ENCODE results near the gene NEBL.

NEBL gene

DNA sequence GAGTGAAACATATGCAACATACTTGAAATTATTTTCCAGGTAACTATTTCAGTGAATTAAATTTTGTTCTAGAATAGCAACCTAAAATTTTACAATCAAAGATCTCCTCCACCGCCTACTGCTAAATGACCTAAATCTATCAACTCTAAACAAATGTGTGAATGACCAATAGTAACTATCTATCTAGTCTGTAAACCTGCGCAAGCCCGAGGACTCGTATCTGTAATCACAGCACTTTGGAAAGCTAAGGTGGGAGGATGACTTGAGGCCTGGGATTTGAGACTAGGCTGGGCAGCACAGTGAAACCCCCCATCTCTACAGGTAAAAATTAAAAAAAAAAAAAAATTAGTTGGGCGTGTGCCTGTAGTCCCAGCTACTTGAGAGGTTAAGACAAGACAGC is 83.0 kb downstream of the NEBL start:
- H3K9ac ChIP-seq (ENCODE audit: low read length), result no peak overlapping the region
- H3K36me3 ChIP-seq (ENCODE audit: control insufficient read depth, insufficient read depth, low read length), result no peaks in the 10 kb centered on the region
- H3K27me3 ChIP-seq (ENCODE audit: control insufficient read depth, insufficient read depth, low read length), result no peaks in the 10 kb centered on the region
- H3K4me3 ChIP-seq (ENCODE audit: low read length), result no peak overlapping the region
- H3K9me3 ChIP-seq (ENCODE audit: control insufficient read depth, low read length), result no peaks in the 10 kb centered on the region
- no peaks in the 10 kb centered on the region for H3K4me1 ChIP-seq (ENCODE audit: control insufficient read depth, insufficient read depth, low read length)

DNA sequence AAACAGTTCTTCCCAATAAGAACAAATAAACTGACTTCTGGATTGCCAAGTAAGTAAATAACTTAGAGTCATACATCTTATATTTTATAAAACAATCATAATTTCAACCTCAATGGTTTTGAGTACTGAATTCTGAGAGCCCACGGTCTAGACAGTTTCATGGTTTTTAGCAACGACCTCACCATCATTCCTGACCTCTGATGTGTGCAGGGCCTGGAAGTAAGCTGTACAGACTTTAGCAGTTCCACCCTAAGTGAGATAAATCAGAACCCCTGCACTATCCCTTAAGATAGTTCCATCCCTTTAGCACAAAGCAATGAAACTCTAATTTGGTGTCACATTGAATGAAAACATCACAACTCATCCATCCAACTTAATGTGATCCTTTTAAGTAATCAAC is 86.0 kb downstream of the NEBL start:
- H3K4me1 ChIP-seq (ENCODE audit: control insufficient read depth, insufficient read depth, low read length), result no peaks in the 10 kb centered on the region
- H3K36me3 ChIP-seq (ENCODE audit: control insufficient read depth, insufficient read depth, low read length), result no peaks in the 10 kb centered on the region
- H3K27me3 ChIP-seq (ENCODE audit: control insufficient read depth, insufficient read depth, low read length), result no peaks in the 10 kb centered on the region
- no peak overlapping the region for H3K4me3 ChIP-seq (ENCODE audit: low read length)
- no peak overlapping the region for H3K9ac ChIP-seq (ENCODE audit: low read length)
- no peaks in the 10 kb centered on the region for H3K9me3 ChIP-seq (ENCODE audit: control insufficient read depth, low read length)

DNA sequence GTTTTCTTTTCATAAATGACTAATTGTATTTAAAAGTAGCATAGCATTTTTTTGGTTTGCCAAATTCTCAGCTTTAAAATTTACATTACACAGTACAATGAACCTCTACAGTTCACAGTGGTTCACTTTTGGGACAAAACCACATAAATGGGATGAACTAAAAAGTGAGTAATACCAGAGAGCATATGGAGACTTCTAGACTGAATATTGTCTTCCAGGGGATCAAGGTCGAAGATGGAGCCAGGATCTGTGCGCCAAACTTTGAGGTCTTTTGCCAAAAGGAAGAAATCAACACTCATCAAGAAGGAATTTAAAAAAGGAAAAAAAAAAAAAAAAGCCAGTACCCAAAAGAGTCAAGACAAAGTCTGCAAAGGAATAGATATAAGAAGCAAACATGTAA is 87.5 kb downstream of the NEBL start:
- Histone ChIP-seq H3K9me3 (ENCODE audit: control insufficient read depth, low read length) (no peaks in the 10 kb centered on the region), H3K4me1 (ENCODE audit: control insufficient read depth, insufficient read depth, low read length) (no peaks in the 10 kb centered on the region), H3K36me3 (ENCODE audit: control insufficient read depth, insufficient read depth, low read length) (no peaks in the 10 kb centered on the region), H3K9ac (ENCODE audit: low read length) (no peak overlapping the region), H3K27me3 (ENCODE audit: control insufficient read depth, insufficient read depth, low read length) (no peaks in the 10 kb centered on the region), H3K4me3 (ENCODE audit: low read length) (no peak overlapping the region)

DNA sequence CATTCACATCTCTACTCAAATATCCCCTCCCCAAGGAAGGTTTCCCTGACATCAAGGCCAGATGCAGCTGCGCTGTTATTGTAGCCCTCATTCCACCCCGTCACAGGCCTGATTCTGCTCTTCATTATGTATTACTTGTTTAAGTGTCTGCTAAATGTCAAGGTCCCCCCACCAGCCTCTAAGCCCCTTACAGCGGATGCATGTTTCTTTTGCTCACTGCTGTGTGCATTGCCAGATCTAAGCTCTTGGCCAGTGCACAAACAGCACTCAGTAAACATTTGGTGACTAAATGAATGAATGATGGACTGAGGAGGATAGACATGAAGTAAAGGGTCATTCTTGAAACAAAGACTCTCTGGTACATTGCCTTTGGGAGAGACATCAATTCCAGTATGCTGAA is 90.6 kb downstream of the NEBL start:
- H3K9me3 ChIP-seq (ENCODE audit: control insufficient read depth, low read length), result no peaks in the 10 kb centered on the region
- no peaks in the 10 kb centered on the region for H3K27me3 ChIP-seq (ENCODE audit: control insufficient read depth, insufficient read depth, low read length)
- no peak overlapping the region for H3K4me3 ChIP-seq (ENCODE audit: low read length)
- H3K9ac ChIP-seq (ENCODE audit: low read length), result no peak overlapping the region
- no peaks in the 10 kb centered on the region for H3K4me1 ChIP-seq (ENCODE audit: control insufficient read depth, insufficient read depth, low read length)
- no peaks in the 10 kb centered on the region for H3K36me3 ChIP-seq (ENCODE audit: control insufficient read depth, insufficient read depth, low read length)

DNA sequence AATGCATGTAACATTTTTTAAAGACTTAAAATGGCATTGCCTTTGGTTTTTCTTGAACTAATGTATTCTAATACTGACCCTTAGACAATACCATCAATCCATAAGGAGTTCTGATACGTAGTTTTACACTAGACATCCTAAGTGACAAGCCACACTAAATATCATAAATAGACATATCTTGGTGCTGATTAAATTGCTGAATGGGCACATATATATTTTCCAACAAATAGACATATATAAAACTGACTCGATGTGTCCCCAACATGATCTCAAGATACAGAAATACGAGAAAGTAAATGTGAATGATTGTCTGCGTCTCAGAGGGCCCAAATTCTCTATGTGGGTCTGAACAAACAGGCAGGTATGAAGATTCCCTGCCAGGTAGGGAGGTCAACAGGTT is 99.8 kb downstream of the NEBL start:
- H3K9ac ChIP-seq (ENCODE audit: low read length), result no peak overlapping the region
- no peak overlapping the region for H3K4me3 ChIP-seq (ENCODE audit: low read length)
- no peaks in the 10 kb centered on the region for H3K27me3 ChIP-seq (ENCODE audit: control insufficient read depth, insufficient read depth, low read length)
- no peaks in the 10 kb centered on the region for H3K36me3 ChIP-seq (ENCODE audit: control insufficient read depth, insufficient read depth, low read length)
- H3K4me1 ChIP-seq (ENCODE audit: control insufficient read depth, insufficient read depth, low read length), result no peaks in the 10 kb centered on the region
- H3K9me3 ChIP-seq (ENCODE audit: control insufficient read depth, low read length), result no peaks in the 10 kb centered on the region

DNA sequence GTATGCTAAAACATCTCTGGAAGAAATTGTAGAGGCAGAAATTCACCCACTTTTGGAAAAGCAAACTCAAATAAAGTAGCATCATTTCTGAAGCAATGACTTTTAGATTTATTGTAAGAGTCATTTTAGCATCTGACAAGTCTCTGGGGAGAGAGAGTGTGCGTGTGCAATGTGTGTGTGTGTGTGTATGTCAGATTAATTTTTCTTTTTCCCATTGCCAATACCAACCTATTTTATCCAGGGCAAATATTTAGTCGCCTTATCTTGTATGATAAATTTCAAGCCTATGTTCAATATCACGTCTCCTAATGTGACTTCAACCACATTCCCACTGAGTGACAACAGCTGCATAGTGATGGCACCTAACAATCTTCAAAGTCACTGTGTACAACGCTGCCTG is 101.7 kb downstream of the NEBL start:
- H3K36me3 ChIP-seq (ENCODE audit: control insufficient read depth, insufficient read depth, low read length), result no peaks in the 10 kb centered on the region
- H3K4me1 ChIP-seq (ENCODE audit: control insufficient read depth, insufficient read depth, low read length), result no peaks in the 10 kb centered on the region
- H3K4me3 ChIP-seq (ENCODE audit: low read length), result no peak overlapping the region
- no peaks in the 10 kb centered on the region for H3K27me3 ChIP-seq (ENCODE audit: control insufficient read depth, insufficient read depth, low read length)
- no peaks in the 10 kb centered on the region for H3K9me3 ChIP-seq (ENCODE audit: control insufficient read depth, low read length)
- H3K9ac ChIP-seq (ENCODE audit: low read length), result no peak overlapping the region

DNA sequence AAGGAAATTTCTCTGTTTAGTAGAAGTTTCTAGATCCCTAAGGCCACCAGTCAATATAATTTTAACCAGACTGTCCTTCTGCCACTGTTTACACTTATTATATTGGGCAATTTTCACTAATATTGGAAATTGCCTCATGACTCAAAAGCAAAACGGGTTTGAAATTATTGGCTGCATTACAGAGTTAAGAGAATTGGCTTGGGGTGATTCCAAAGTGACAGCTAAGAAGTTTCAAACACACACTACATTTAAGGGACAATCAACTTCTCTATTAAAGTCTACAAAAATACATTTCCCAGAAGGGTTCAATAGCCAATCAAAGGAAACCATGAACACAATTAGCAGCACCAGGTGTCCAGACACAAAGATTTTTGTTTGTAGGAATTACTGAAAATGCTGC is 111.9 kb downstream of the NEBL start:
- Histone ChIP-seq H3K9me3 (ENCODE audit: control insufficient read depth, low read length) (no peaks in the 10 kb centered on the region), H3K9ac (ENCODE audit: low read length) (no peak overlapping the region), H3K36me3 (ENCODE audit: control insufficient read depth, insufficient read depth, low read length) (no peaks in the 10 kb centered on the region), H3K27me3 (ENCODE audit: control insufficient read depth, insufficient read depth, low read length) (no peaks in the 10 kb centered on the region), H3K4me3 (ENCODE audit: low read length) (no peak overlapping the region), H3K4me1 (ENCODE audit: control insufficient read depth, insufficient read depth, low read length) (no peaks in the 10 kb centered on the region)

DNA sequence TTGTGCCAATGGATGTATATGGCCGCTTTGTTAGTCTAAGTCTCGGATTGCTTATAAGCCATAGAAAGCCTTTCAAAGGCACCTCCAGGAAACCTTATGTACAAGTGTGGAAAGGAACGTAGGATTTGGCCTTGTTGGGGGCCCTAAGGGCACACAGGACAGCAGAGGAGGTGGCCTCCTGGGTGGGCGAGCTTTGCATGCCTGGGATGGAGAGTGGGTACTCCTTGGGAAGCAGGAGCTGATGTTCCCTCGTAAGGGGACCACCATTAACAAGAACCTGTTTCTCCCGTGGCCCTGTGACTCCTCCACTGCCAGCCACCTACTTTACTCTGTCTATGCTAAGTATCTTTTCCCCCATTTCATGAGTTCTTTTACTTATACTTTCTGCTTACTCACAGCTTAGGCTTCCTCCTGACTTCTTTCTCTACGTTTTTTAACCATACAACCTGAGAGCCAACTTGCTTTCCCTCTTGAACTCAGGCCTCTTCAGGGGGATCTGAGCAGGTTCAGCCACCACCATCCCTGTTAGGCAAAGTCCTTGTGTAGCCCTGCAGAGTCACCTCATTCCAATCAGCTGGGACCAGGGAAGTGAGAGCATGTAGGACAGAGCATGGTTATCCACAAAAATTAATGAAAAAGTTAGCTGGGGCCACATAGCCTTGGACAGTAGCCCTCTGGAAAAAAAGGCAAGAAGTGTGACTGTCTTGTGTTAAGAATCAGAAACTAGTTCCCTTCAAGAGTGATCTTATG is 118.9 kb downstream of the NEBL start:
- Histone ChIP-seq H3K36me3 (ENCODE audit: control insufficient read depth, insufficient read depth, low read length) (no peaks in the 10 kb centered on the region), H3K4me3 (ENCODE audit: low read length) (no peak overlapping the region), H3K4me1 (ENCODE audit: control insufficient read depth, insufficient read depth, low read length) (no peaks in the 10 kb centered on the region), H3K9me3 (ENCODE audit: control insufficient read depth, low read length) (no peaks in the 10 kb centered on the region), H3K9ac (ENCODE audit: low read length) (no peak overlapping the region), H3K27me3 (ENCODE audit: control insufficient read depth, insufficient read depth, low read length) (no peaks in the 10 kb centered on the region)

DNA sequence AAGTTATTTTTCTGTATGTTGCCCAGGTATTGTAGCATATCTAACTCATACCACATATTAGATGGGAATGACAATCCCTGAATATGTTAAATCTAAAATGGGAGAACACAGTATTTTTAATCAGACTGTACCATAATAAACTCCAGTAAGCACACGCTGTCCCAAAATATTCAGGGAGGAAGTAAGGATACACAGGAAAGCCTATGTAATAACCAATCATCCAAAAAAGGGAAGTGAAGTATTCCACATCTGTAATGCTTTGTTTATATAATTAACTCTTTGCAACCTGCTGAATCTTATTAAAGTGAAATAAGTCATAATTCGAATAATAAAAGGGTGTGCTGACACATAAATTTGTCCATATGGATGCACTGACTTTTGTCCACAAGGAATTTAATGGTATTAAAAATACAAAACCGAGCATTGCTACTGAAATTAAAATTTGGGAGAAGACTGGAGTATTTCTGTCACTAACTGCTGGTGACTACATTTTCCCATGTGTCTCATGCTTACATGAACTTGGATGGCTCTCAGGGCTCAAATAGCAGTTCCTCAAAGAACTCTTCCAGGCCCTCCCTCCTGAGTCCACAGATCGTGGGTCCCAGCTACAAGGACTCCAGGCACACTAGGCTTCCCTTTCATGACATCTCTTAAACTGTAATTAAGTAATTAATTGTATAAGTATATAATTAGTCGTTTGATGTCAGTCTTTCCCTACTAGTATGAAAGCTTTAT is 120.6 kb downstream of the NEBL start:
- no peaks in the 10 kb centered on the region for H3K9me3 ChIP-seq (ENCODE audit: control insufficient read depth, low read length)
- H3K9ac ChIP-seq (ENCODE audit: low read length), result no peak overlapping the region
- no peak overlapping the region for H3K4me3 ChIP-seq (ENCODE audit: low read length)
- no peaks in the 10 kb centered on the region for H3K4me1 ChIP-seq (ENCODE audit: control insufficient read depth, insufficient read depth, low read length)
- no peaks in the 10 kb centered on the region for H3K36me3 ChIP-seq (ENCODE audit: control insufficient read depth, insufficient read depth, low read length)
- no peaks in the 10 kb centered on the region for H3K27me3 ChIP-seq (ENCODE audit: control insufficient read depth, insufficient read depth, low read length)

DNA sequence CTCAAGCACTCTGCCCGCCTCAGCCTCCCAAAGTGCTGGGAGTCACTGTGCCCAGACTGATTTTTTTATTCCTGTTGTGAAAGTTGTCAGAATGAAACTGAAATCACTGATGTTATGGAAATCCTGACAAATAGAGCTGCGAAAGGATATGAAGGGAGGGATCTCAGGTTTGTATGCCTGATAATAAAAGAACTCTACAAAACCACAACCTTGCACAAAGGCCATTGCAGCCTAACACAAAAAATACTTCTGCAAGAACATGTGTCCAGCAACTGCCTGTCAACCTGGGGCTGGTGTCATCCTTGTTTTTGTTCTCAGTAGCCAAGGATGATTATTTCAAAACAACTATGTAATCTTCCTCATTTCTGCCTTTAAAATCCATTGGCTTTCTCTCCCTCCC is 126.1 kb downstream of the NEBL start:
- no peaks in the 10 kb centered on the region for H3K9me3 ChIP-seq (ENCODE audit: control insufficient read depth, low read length)
- no peaks in the 10 kb centered on the region for H3K27me3 ChIP-seq (ENCODE audit: control insufficient read depth, insufficient read depth, low read length)
- H3K36me3 ChIP-seq (ENCODE audit: control insufficient read depth, insufficient read depth, low read length), result no peaks in the 10 kb centered on the region
- H3K4me3 ChIP-seq (ENCODE audit: low read length), result no peak overlapping the region
- no peak overlapping the region for H3K9ac ChIP-seq (ENCODE audit: low read length)
- no peaks in the 10 kb centered on the region for H3K4me1 ChIP-seq (ENCODE audit: control insufficient read depth, insufficient read depth, low read length)

DNA sequence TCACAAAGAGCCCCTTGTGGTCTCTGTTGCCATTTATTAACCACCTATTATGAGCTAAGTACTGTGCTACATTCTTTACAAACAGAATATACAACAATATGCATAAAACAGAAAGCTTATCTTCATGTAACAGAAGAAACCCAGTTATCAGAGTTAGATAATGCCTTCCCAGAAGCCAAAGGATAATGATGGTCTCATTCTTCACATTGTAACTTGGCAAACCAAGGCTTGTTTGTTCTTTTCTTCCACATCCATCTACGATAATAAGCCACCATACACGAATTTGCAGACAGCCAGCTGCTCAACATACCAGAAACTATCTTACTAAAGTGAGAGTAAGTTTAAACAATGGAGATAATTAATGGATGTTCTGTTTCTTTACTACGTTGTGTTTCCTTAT is 127.6 kb downstream of the NEBL start:
- Histone ChIP-seq H3K9ac (ENCODE audit: low read length) (no peak overlapping the region), H3K27me3 (ENCODE audit: control insufficient read depth, insufficient read depth, low read length) (no peaks in the 10 kb centered on the region), H3K4me1 (ENCODE audit: control insufficient read depth, insufficient read depth, low read length) (no peaks in the 10 kb centered on the region), H3K4me3 (ENCODE audit: low read length) (no peak overlapping the region), H3K36me3 (ENCODE audit: control insufficient read depth, insufficient read depth, low read length) (no peaks in the 10 kb centered on the region), H3K9me3 (ENCODE audit: control insufficient read depth, low read length) (no peaks in the 10 kb centered on the region)

DNA sequence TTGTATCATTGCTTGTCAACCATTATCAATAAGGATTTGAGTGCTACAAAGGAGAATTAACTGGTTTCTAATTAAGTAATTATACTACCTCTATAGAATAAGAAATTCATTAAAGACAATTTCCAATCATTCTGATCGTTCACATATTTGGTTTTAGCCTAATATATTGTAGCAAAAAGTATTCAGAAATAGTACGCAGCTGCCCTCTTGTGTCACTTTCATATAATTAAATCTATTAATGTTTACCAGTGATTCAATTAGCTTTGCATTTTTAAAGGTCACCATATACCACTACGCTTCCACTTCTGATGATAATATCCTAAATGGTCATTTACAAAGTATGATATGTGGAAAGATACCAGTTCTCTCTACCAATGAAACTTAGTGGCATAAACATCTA is 128.3 kb downstream of the NEBL start:
- Histone ChIP-seq H3K27me3 (ENCODE audit: control insufficient read depth, insufficient read depth, low read length) (no peaks in the 10 kb centered on the region), H3K9me3 (ENCODE audit: control insufficient read depth, low read length) (no peaks in the 10 kb centered on the region), H3K4me1 (ENCODE audit: control insufficient read depth, insufficient read depth, low read length) (no peaks in the 10 kb centered on the region), H3K9ac (ENCODE audit: low read length) (no peak overlapping the region), H3K4me3 (ENCODE audit: low read length) (no peak overlapping the region), H3K36me3 (ENCODE audit: control insufficient read depth, insufficient read depth, low read length) (no peaks in the 10 kb centered on the region)
